Lower lobe of right lung (tissue), 2 donors: ENCODE measurements around the gene VIPR2. TPM values are rescaled to one million over a fixed set of nuclear protein-coding genes. Genes with fewer than 3 reads are reported as not detected.

Experiments used
- ATAC-seq, 2 donors: fragments of 200-7000 bp; cut with Tn5 transposase; one replicate each; pipeline ENCODE4 v1.9.1; 2020 to 2022; ENCODE audit warnings: mild to moderate bottlenecking in 2 of 2, moderate library complexity in 2 of 2
- DNase-seq: peaks from one replicate; pipeline ENCODE4 v3.0.0-alpha.2; 2020
- H3K27ac ChIP-seq: fragments of 200-600 bp; one replicate; pipeline ENCODE4 v1.8.0; 2022
- H3K27me3 ChIP-seq: fragments of 200-600 bp; one replicate; pipeline ENCODE4 v1.8.0; 2022; ENCODE audit warnings: low read depth
- H3K36me3 ChIP-seq: fragments of 200-600 bp; one replicate; pipeline ENCODE4 v1.8.0; 2022; ENCODE audit warnings: mild to moderate bottlenecking
- H3K4me1 ChIP-seq: fragments of 200-600 bp; one replicate; pipeline ENCODE4 v1.8.0; 2022
- H3K4me3 ChIP-seq: fragments of 200-600 bp; one replicate; pipeline ENCODE4 v1.8.0; 2022; ENCODE audit warnings: mild to moderate bottlenecking
- H3K9me3 ChIP-seq: fragments of 200-600 bp; one replicate; pipeline ENCODE4 v1.8.0; 2022
- CTCF ChIP-seq: fragments of 200-600 bp; IDR thresholded peaks from one replicate; pipeline ENCODE4 v1.8.0; 2022; ENCODE audit warnings: antibody characterized with exemption, mild to moderate bottlenecking
- intact Hi-C: fragments of 100-400 bp; cut with DNase I; formaldehyde crosslinking; loops from one replicate; pipeline ENCODE4 v1.11.0; 2022
- total RNA-seq: library from RNA; stranded (reverse); fragmentation: NEBNext Ultra II Directional; extraction: Animal tissue kit (Norgen Biotek cat#: 25700); gene quantifications from one replicate; pipeline ENCODE4 v1.2.1, GENCODE V29; 2021
- donor health status: DM: no; HTN: yes; CAD: no; lungs with severe emphysema.

The VIPR2 gene
- total RNA-seq, 1 donor from 2014 or later = 0.80 TPM

GRCh38 chr7:159068488-159068811 is 76.2 kb downstream of the VIPR2 start:
- no peak for TF ChIP-seq CTCF
- Histone ChIP-seq H3K4me3 (no peak overlapping the region), H3K9me3 (no peaks in the 10 kb centered on the region), H3K4me1 (peaks cover 17% of the 10 kb centered on the region), H3K27me3 (no peaks in the 10 kb centered on the region), H3K36me3 (no peaks in the 10 kb centered on the region), H3K27ac (peak overlapping the region; percentile 36)
- intact Hi-C loops = no loop called here
- no peak for DNase-seq
- ATAC-seq = peak; percentile 46 to 59

GRCh38 chr7:159067576-159068487 is 76.8 kb downstream of the VIPR2 start:
- H3K9me3 ChIP-seq = no peaks in the 10 kb centered on the region
- no peak for TF ChIP-seq CTCF
- no peaks in the 10 kb centered on the region for H3K36me3 ChIP-seq
- no peak for DNase-seq
- intact Hi-C loops = no loop called here
- no peak for ATAC-seq
- H3K4me1 ChIP-seq = peaks cover 17% of the 10 kb centered on the region
- no peak overlapping the region for H3K4me3 ChIP-seq
- H3K27ac ChIP-seq = peak overlapping the region; percentile 36
- no peaks in the 10 kb centered on the region for H3K27me3 ChIP-seq

DNA sequence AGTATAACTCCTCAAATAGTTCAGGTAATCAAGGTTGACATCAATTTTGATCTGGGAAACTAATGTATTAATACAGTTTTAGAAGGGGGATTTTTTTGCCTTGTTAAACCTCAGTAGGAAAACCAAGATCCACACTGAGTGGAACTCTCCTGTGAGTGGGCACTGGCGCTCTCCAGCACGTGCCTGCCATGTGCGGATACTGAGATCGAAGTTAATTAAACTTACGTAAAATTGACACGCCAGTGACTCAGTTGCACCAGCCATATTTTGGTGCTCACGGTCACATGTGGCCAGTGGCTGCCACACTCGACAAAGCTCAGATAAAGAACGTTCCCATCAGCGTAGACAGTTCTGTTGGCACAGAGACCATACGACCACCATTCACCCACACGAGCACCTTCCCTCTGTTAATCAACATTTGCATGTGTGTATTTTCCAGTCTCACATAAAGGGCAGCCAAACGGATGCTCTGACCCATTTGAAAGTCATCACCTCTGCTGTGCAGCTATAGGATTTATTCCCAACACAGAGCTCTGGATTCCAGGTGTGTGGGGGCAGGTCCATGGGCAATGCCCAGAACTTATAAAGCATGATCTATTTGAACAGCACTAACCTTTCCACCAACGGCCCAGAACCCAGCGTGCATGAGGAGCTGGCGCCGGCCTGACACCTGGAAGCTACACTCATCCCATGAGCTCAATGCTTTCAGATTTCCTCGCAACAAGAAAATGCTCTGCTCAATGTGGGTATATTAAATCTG is 77.7 kb downstream of the VIPR2 start:
- H3K4me3 ChIP-seq = no peak overlapping the region
- DNase-seq (no peak), ATAC-seq (no peak)
- H3K27me3 ChIP-seq = no peaks in the 10 kb centered on the region
- intact Hi-C loops = no loop called here
- no peak overlapping the region for H3K27ac ChIP-seq
- peaks cover 17% of the 10 kb centered on the region for H3K4me1 ChIP-seq
- no peaks in the 10 kb centered on the region for H3K9me3 ChIP-seq
- H3K36me3 ChIP-seq = no peaks in the 10 kb centered on the region
- TF ChIP-seq CTCF = no peak

DNA sequence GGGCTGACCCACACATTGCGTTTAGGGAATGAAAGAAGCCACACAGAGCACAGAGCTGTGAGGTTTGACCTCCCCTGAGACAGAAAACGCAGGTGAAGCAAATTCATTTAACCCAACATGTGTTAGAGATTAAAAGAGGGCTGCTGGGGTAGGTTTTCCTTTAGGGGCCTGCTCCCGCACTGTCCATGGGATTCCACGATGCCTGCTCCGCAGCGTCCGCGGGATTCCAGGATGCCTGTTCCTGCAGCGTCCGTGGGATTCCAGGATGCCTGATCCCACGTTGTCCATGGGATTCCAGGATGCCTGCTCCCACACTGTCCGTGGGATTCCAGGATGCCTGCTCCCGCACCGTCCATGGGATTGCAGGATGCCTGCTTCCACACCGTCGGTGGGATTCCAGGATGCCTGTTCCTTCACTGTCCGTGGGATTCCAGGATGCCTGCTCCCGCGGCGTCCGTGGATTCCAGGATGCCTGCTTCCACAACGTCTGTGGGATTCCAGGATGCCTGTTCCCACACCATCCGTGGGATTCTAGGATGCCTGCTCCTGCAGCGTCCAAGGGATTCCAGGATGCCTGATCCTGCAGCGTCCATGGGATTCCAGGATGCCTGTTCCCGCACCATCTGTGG is 78.7 kb downstream of the VIPR2 start:
- no peaks in the 10 kb centered on the region for H3K9me3 ChIP-seq
- no peak for ATAC-seq
- H3K27ac ChIP-seq = no peak overlapping the region
- TF ChIP-seq CTCF = no peak
- no peaks in the 10 kb centered on the region for H3K36me3 ChIP-seq
- H3K4me3 ChIP-seq = no peak overlapping the region
- intact Hi-C loops = no loop called here
- DNase-seq = no peak
- H3K4me1 ChIP-seq = peaks cover 17% of the 10 kb centered on the region
- peaks cover 10% of the 10 kb centered on the region for H3K27me3 ChIP-seq

- Histone ChIP-seq H3K4me1 (peaks cover 9% of the 10 kb centered on the region), H3K27me3 (peaks cover 13% of the 10 kb centered on the region), H3K9me3 (no peaks in the 10 kb centered on the region), H3K4me3 (no peak overlapping the region), H3K36me3 (no peaks in the 10 kb centered on the region), H3K27ac (no peak overlapping the region)
- ATAC-seq (no peak), DNase-seq (no peak)
- no peak for TF ChIP-seq CTCF
- intact Hi-C loops = no loop called here
Observed at GRCh38 chr7:159064816-159065510, 79.7 kb downstream of the VIPR2 start.
